Measurements from ENCODE around the gene SYNGR3.

DNA sequence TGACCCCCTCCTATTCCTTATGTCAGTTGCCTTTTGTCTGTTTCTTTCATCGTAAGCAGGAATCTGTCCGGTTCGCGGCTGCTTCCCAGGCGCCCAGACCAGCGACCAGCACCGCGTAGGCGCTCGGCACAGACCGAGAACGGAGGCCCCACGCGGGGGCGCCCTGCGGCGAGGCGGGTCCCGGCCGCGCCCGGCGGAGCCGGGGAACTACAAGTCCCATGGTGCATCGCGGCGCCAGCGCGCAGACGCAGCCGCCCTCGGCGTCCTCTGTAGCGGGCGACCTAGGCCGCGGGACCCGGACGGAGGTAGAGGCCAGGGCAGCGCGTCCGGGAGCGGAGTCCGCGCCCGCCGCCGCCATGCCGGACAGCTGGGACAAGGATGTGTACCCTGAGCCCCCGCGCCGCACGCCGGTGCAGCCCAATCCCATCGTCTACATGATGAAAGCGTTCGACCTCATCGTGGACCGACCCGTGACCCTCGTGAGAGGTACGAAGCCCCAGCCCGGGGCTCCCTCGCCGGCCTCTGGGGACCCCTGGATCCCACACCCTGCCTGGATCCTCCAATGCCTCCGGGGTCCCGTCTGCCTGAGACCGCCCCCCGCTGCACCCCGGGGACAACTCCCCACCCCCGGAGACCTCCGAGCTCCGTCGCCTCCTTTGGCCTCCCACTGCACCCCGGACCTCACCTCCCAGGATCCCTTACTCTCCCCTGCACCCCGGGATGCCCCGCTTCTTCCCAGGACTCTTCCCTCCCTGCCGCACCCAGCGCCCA lies 30.3 kb upstream of the SYNGR3 start, which contains the start of gene NDUFB10:
- TF ChIP-seq NR2C2 (CRISPR knock-in tag; IDR thresholded peaks at IDR 0.05; ENCODE audit: borderline replicate concordance) (peak; percentile 80), ZNF644 (CRISPR knock-in tag; IDR thresholded peaks at IDR 0.05; ENCODE audit: low read depth) (no peak), ARNTL (CRISPR knock-in tag; IDR thresholded peaks at IDR 0.05) (0 out of 2 replicates have a peak, but pooled peaks have one; percentile 42), MYNN (CRISPR knock-in tag; IDR thresholded peaks at IDR 0.05; ENCODE audit: low read depth) (no peak)
- TF ChIP-seq, protein P1, sequence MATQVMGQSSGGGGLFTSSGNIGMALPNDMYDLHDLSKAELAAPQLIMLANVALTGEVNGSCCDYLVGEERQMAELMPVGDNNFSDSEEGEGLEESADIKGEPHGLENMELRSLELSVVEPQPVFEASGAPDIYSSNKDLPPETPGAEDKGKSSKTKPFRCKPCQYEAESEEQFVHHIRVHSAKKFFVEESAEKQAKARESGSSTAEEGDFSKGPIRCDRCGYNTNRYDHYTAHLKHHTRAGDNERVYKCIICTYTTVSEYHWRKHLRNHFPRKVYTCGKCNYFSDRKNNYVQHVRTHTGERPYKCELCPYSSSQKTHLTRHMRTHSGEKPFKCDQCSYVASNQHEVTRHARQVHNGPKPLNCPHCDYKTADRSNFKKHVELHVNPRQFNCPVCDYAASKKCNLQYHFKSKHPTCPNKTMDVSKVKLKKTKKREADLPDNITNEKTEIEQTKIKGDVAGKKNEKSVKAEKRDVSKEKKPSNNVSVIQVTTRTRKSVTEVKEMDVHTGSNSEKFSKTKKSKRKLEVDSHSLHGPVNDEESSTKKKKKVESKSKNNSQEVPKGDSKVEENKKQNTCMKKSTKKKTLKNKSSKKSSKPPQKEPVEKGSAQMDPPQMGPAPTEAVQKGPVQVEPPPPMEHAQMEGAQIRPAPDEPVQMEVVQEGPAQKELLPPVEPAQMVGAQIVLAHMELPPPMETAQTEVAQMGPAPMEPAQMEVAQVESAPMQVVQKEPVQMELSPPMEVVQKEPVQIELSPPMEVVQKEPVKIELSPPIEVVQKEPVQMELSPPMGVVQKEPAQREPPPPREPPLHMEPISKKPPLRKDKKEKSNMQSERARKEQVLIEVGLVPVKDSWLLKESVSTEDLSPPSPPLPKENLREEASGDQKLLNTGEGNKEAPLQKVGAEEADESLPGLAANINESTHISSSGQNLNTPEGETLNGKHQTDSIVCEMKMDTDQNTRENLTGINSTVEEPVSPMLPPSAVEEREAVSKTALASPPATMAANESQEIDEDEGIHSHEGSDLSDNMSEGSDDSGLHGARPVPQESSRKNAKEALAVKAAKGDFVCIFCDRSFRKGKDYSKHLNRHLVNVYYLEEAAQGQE (IDR thresholded peaks at IDR 0.05; ENCODE audit: borderline replicate concordance in 1 of 2, low read depth in 1 of 2, low read length in 2 of 2) = peak in 1 of 2 experiments; percentile 50; a peak in 1 of 4 replicates

All from HepG2 (cell line).